A673 (cell line): Measurements from ENCODE around the gene NDUFV2.

ENCODE experiments used
- CTCF ChIP-seq: fragments of 300-800, 200-600 bp; sonication (generic); conservative IDR thresholded peaks from 2 replicates; pipeline ENCODE4 v1.5.1; 2017; ENCODE audit warnings: low read depth, mild to moderate bottlenecking, antibody characterized with exemption, low read length, moderate library complexity, mixed read lengths
- EZH2 ChIP-seq: fragments of 200-600 bp; sonication (generic); IDR thresholded peaks from 2 replicates; pipeline ENCODE4 v1.6.1; 2017; ENCODE audit warnings: borderline replicate concordance, low read depth, mild to moderate bottlenecking, mixed read lengths, antibody characterized with exemption, low read length; ENCODE audit not compliant: poor library complexity, severe bottlenecking

DNA sequence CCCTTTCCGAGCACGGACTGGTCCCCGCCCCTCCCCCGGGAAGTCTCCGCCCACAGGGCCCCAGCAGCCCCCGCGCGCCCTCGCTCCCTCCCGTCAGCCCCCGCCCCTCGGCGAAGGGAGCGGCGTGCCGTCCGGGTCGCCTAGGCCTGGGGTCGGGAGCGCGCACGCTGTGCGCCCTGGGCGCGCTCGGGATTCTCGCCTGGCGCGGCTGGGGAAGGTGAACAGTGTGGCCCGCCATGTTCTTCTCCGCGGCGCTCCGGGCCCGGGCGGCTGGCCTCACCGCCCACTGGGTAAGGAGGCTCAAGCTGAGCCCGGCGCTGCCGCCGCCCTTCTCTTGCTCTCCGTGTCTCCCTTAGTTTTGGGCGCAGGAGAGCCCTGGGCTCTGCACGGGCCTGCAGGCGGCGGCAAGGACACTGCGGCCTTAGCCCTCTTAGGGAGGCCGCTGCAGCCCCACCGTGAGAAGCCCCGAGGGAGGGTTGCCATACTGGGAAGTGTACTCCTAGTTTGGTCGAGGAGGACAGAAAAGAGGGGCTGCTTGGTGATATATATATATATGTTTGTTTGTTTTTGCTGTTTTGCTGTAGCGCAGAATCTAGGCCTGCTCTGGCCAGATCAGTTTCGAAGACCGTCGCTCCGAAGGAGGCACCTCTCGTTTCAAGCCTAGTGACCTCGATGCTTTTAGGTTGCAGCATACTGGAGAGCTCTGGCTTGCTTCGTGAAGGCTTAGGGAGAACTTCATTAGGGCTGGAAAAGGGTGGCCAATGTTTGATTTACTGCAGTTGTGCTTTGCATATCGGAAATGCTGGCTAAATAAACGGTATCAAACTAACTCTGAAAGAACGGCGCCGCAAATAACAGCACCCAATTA lies at the start of gene NDUFV2:
- TF ChIP-seq CTCF, result no peak
- TF ChIP-seq EZH2, result no peak
